Measurements from ENCODE around the gene BRD4. TPM values are rescaled to one million over a fixed set of nuclear protein-coding genes. Genes with fewer than 3 reads are reported as not detected.

BRD4 gene
- total and polyA plus RNA-seq, 2 of the 13 experiments (the other 11 are each of a cell fraction or from before 2014, with no cell fraction given): 10.5 to 11.4 TPM

DNA sequence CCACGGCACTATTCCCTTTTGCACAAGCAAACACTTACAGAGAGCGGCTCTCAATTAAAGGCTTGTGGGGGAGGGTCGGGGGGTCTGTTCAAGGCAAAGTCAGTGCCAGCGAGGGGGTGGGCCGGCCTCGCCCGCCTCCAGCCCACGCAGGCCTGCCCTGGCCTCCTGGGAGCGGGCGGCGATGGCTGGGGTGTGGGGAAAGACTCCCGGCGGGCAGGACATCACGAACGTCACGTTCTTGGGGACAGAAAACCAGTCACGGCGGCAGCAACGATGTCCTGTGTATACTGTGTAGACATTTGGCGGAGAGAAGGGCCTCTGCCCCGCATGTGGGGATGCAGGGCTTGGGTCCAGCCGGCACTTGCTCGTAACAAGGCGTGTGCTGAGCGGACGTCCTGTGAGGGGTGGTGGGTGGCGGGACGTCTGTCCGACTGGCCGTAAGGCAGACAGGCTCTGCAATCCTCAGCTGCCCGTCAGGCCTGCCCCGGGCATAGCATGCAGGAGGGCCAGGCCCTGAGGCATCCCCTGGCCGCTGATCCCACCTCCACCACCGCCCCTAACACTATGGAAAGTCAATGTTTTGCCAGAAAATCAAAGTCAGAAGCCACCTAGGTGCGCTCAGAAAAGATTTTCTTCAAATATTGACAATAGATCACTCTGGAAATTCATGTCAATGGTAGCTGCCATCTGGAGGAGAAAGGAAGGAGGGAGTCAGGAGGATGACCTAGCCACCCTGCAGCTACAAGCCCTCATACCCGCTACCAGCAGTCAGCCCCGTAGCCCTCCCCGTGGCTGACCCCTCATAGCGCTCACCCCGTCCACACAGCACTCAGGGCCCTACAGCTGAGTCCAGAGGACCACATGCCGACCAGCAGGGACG is 94.3 kb downstream of the BRD4 start:
- no peaks in the 10 kb centered on the region for H3K79me2 ChIP-seq (ENCODE audit: insufficient read depth, low read length)
- ATAC-seq (peak; percentile 9), FAIRE-seq (no peak), DNase-seq (ENCODE audit: low spot score) (no peak)
- in situ Hi-C loops (cut with HindIII; ENCODE audit: extremely low pct_ligation_motif_present, low pct_unique_long_range_greater_than_20kb): no loop called here
- intact Hi-C loops (cut with micrococcal nuclease; ENCODE audit: unreplicated experiment): no loop called here
- H3K4me3 ChIP-seq (replicated peaks in 1 of 3; ENCODE audit: insufficient read depth in 1 of 3, low read depth in 2 of 3, low read length in 3 of 3): no peak overlapping the region
- WGBS (ENCODE audit: low lambda C conversion rate): 98% methylated on average over 23 of the region's 42 CpGs
- no peak overlapping the region for H3K9ac ChIP-seq (ENCODE audit: insufficient read depth, low read depth, low read length)
- TF ChIP-seq KLF13 (CRISPR knock-in tag; IDR thresholded peaks at IDR 0.05) (no peak), ZNF563 (CRISPR knock-in tag; IDR thresholded peaks at IDR 0.05) (no peak), RFXAP (CRISPR knock-in tag; IDR thresholded peaks at IDR 0.05; ENCODE audit: borderline replicate concordance) (no peak), POLR2G (IDR thresholded peaks at IDR 0.05; ENCODE audit: low read depth, low read length) (0 out of 2 replicates have a peak, but pooled peaks have one; percentile 10), AGO2 (optimal IDR thresholded peaks at IDR 0.05; ENCODE audit: low read depth, low read length) (peak; percentile 52)
- TF ChIP-seq, protein P1, sequence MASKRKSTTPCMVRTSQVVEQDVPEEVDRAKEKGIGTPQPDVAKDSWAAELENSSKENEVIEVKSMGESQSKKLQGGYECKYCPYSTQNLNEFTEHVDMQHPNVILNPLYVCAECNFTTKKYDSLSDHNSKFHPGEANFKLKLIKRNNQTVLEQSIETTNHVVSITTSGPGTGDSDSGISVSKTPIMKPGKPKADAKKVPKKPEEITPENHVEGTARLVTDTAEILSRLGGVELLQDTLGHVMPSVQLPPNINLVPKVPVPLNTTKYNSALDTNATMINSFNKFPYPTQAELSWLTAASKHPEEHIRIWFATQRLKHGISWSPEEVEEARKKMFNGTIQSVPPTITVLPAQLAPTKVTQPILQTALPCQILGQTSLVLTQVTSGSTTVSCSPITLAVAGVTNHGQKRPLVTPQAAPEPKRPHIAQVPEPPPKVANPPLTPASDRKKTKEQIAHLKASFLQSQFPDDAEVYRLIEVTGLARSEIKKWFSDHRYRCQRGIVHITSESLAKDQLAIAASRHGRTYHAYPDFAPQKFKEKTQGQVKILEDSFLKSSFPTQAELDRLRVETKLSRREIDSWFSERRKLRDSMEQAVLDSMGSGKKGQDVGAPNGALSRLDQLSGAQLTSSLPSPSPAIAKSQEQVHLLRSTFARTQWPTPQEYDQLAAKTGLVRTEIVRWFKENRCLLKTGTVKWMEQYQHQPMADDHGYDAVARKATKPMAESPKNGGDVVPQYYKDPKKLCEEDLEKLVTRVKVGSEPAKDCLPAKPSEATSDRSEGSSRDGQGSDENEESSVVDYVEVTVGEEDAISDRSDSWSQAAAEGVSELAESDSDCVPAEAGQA (IDR thresholded peaks at IDR 0.05; ENCODE audit: low read depth): no peak
- TF ChIP-seq, protein P1 (CRISPR knock-in tag; IDR thresholded peaks at IDR 0.05; ENCODE audit: borderline replicate concordance): no peak
- TF ChIP-seq, protein P2, sequence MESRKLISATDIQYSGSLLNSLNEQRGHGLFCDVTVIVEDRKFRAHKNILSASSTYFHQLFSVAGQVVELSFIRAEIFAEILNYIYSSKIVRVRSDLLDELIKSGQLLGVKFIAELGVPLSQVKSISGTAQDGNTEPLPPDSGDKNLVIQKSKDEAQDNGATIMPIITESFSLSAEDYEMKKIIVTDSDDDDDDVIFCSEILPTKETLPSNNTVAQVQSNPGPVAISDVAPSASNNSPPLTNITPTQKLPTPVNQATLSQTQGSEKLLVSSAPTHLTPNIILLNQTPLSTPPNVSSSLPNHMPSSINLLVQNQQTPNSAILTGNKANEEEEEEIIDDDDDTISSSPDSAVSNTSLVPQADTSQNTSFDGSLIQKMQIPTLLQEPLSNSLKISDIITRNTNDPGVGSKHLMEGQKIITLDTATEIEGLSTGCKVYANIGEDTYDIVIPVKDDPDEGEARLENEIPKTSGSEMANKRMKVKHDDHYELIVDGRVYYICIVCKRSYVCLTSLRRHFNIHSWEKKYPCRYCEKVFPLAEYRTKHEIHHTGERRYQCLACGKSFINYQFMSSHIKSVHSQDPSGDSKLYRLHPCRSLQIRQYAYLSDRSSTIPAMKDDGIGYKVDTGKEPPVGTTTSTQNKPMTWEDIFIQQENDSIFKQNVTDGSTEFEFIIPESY (CRISPR knock-in tag; IDR thresholded peaks at IDR 0.05): peak; percentile 90
- ChIA-PET POLR2A (no interaction called here), CTCF (ENCODE audit: low intra/inter-chr PET ratio, low total read pairs) (no interaction called here)
- no peaks in the 10 kb centered on the region for H3K4me1 ChIP-seq (ENCODE audit: insufficient read depth, low read length)
- H3K36me3 ChIP-seq (replicated peaks in 1 of 2; ENCODE audit: control insufficient read depth in 1 of 2, insufficient read depth in 2 of 2, low read length in 2 of 2): peaks cover 36 to 58% of the 10 kb centered on the region in 2 experiments
- no peaks in the 10 kb centered on the region for H3K9me3 ChIP-seq (ENCODE audit: low read length)
- no peaks in the 10 kb centered on the region for H4K20me1 ChIP-seq (ENCODE audit: insufficient read depth, low read length)
- H2AFZ ChIP-seq (ENCODE audit: low read length): no peak overlapping the region
- BruUV-seq (replicated peaks): no TSS peak
- H3K27ac ChIP-seq (ENCODE audit: extremely low read length, insufficient read depth, low read length): no peak overlapping the region
- no peaks in the 10 kb centered on the region for H3K27me3 ChIP-seq (ENCODE audit: control insufficient read depth in 1 of 2, insufficient read depth in 2 of 2, low read length in 2 of 2)
- no peak overlapping the region for H3K4me2 ChIP-seq (ENCODE audit: low read depth, low read length)
